Spinal cord (tissue), 10 donors: Measurements from ENCODE around the gene VSNL1. TPM values are rescaled to one million over a fixed set of nuclear protein-coding genes. Genes with fewer than 3 reads are reported as not detected.
"Not testable (repeated sequence)": the region's sequence is repeated elsewhere in the genome, so short reads cannot be mapped to it uniquely, and the experiment has no call there.

Experiments used
- DNase-seq, 6 donors: peaks; one replicate each; pipeline versions ENCODE4 v3.0.0 to v3.0.0-alpha.2; 2013 to 2015; ENCODE audit warnings: low spot score in 6 of 6, low read depth in 4 of 6
- H3K27ac ChIP-seq: one replicate; pipeline ENCODE4 v1.5.1; 2013; ENCODE audit warnings: low read depth, low read length, control low read depth
- H3K27me3 ChIP-seq: one replicate; pipeline ENCODE4 v1.6.1; 2013; ENCODE audit warnings: low read length; ENCODE audit not compliant: control insufficient read depth, insufficient read depth
- H3K36me3 ChIP-seq: one replicate; pipeline ENCODE4 v1.6.1; 2013; ENCODE audit warnings: low read length; ENCODE audit not compliant: control insufficient read depth, insufficient read depth
- H3K4me1 ChIP-seq: one replicate; pipeline ENCODE4 v1.6.1; 2013; ENCODE audit warnings: low read length; ENCODE audit not compliant: control insufficient read depth, insufficient read depth
- H3K4me3 ChIP-seq: one replicate; pipeline ENCODE4 v1.5.1; 2013; ENCODE audit warnings: low read depth, low read length, control low read depth
- H3K9me3 ChIP-seq: one replicate; pipeline ENCODE4 v1.6.1; 2013; ENCODE audit warnings: low read length; ENCODE audit not compliant: control insufficient read depth, insufficient read depth
- WGBS: methylation state at CpG from one replicate; pipeline ENCODE4 v1.1.5; 2013; ENCODE audit warnings: missing lambda C conversion rate; ENCODE audit not compliant: insufficient coverage; 5-methylcytosine and 5-hydroxymethylcytosine counted together
- polyA plus RNA-seq, 2 donors: library from polyadenylated mRNA; unstranded; fragments of 120-200 nt; gene quantifications; one replicate each; pipeline ENCODE4 v1.2.1, GENCODE V29; 2013; ENCODE audit not compliant: insufficient read length in 2 of 2
- total RNA-seq, 2 donors: library from RNA; depleted of rRNA in 1 of 2; stranded (reverse); fragments of 120-200 nt in 1 of 2; fragments of >200 nt in 1 of 2; gene quantifications; one replicate each; pipeline versions ENCODE4 v1.2.3 to v1.2.4, GENCODE V29; 2013 to 2014
- donor health status: healthy.

VSNL1 gene
- total and polyA plus RNA-seq, 4 donors, result 58.6 to 423 (median 285) TPM

DNA sequence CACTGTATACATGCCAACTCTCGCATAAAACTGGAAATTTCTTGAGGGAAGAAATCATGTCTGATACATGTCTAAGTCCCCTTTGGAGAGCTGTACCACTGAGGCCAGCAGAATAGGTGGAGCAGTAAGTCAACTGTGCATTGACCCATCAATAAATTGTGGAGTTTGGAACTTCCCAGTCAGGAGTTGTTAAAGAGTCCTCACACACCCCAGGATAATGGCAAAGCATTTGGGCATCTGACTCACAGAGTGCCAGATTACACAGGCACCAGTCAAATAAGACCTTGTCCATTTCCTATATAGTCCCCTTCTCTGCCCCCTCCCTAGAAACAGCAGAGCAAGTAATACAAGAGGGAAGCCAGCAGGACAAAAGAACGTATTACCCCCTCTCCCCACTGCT lies 10.4 kb downstream of the VSNL1 start:
- H3K4me3 ChIP-seq, result no peak overlapping the region
- H3K4me1 ChIP-seq, result no peaks in the 10 kb centered on the region
- no peaks in the 10 kb centered on the region for H3K9me3 ChIP-seq
- no peak for DNase-seq
- H3K27ac ChIP-seq, result no peak overlapping the region
- no peaks in the 10 kb centered on the region for H3K36me3 ChIP-seq
- no peaks in the 10 kb centered on the region for H3K27me3 ChIP-seq
- WGBS, result no CpG with 5 or more reads among the region's 2 CpGs

DNA sequence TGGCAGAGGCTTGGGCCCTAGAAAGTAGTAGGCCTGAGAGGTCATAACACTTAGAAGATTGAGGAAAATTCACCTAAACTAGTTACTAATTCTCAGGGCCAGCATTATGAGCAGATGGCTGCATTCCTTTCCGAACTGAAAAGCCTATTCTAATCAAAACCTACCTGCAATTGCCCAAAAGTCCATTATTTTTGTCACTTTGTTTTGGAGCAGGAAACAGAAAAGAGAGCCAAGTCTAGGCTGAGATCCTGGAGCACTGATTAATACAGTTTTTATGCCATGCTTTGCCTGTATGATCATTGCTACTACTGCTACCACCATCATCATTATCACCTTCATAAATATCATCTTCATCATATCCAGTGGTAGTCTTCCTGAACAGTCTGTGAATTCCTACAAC lies 14.7 kb downstream of the VSNL1 start:
- no peak overlapping the region for H3K27ac ChIP-seq
- DNase-seq, result no peak
- H3K4me1 ChIP-seq, result no peaks in the 10 kb centered on the region
- no peaks in the 10 kb centered on the region for H3K27me3 ChIP-seq
- 100% methylated on average over 1 of the region's 1 CpG for WGBS
- H3K9me3 ChIP-seq, result no peaks in the 10 kb centered on the region
- H3K4me3 ChIP-seq, result no peak overlapping the region
- H3K36me3 ChIP-seq, result no peaks in the 10 kb centered on the region

DNA sequence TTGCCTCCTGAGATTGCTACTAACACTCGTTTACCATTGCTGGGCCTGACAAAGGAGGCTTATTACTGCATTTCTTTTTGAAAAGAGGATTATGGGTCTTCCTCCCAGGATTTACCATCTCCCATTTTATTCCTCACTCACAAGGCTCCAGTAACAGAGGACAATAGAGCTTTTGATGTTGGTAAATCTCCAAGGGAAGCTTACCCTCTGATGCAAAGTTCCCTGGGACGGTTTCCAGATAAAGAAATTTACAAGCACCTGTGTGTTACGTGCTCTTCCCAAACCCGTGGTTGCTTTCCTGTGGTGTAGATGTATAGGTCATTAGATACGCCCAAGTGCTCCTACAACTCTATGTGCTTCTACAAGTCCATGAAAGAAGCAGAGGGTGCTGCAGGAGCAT lies 17.1 kb downstream of the VSNL1 start:
- no peak for DNase-seq
- Histone ChIP-seq H3K27ac (no peak overlapping the region), H3K27me3 (no peaks in the 10 kb centered on the region), H3K9me3 (no peaks in the 10 kb centered on the region), H3K4me3 (no peak overlapping the region), H3K4me1 (no peaks in the 10 kb centered on the region), H3K36me3 (no peaks in the 10 kb centered on the region)
- no CpG with 5 or more reads among the region's 5 CpGs for WGBS

DNA sequence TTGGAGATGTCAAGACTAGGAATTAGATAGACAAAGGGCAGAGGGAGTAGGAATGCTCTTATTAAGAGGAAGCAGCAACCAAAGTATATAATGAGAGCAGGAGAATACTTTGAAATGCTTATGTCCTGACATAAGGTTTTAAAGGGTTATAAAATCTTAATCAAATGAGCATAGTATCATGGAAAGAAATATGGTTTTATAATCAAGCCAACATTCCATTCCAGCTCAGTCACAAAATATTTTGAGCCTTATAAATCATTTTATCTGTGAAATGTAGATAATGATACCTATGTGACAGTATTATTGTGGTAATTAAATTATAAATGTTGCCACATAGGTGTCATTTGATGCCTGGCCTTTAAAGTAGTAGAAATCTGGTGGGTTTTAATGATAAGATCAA lies 17.6 kb downstream of the VSNL1 start:
- Histone ChIP-seq H3K4me1 (no peaks in the 10 kb centered on the region), H3K4me3 (no peak overlapping the region), H3K27ac (no peak overlapping the region), H3K36me3 (no peaks in the 10 kb centered on the region), H3K9me3 (no peaks in the 10 kb centered on the region), H3K27me3 (no peaks in the 10 kb centered on the region)
- no peak for DNase-seq

DNA sequence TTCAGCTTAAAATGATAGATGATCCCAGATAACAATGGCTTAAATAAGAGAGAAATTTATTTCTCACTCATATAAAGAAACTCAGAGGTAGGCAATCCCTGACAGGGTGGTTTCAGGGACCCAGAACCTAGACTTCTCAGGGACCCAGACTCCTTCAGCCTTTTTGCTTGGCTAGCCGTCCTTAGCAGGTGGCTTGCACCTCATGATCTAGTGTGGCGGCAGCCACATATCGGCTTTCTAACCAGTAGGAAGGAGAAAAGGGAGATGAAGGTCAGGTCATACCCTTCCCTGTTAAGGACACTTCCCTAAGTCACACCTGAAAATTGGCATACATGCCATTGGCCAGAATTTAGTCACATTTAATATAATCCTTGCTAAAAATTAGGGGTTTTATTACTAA lies 18.4 kb downstream of the VSNL1 start:
- no peak overlapping the region for H3K4me3 ChIP-seq

DNA sequence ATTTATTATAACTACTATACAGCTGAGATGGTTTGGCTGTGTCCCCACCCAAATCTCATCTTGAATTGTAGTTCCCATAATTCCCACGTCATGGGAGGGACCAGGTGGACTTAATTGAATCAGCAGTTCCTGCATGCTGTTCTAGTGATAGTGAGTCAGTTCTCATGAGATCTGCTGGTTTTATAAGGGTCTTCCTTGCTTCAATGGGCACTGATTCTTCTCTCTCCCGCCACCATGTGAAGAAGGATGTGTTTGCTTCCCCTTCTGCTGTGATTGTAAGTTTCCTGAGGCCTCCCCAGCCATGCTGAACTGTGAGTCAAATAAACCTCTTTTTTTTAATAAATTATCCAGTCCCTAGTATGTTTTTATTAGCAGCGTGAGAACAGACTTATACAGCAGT lies 25.2 kb downstream of the VSNL1 start:
- not testable (repeated sequence) for DNase-seq, H3K27ac ChIP-seq
- no CpG with 5 or more reads among the region's 3 CpGs for WGBS

More for the DNA sequence above, 18.4 kb downstream of the VSNL1 start:
- 92% methylated on average over 2 of the region's 3 CpGs for WGBS
- Histone ChIP-seq H3K9me3 (no peaks in the 10 kb centered on the region), H3K36me3 (no peaks in the 10 kb centered on the region), H3K27ac (no peak overlapping the region), H3K27me3 (no peaks in the 10 kb centered on the region), H3K4me1 (no peaks in the 10 kb centered on the region)
- no peak for DNase-seq

DNA sequence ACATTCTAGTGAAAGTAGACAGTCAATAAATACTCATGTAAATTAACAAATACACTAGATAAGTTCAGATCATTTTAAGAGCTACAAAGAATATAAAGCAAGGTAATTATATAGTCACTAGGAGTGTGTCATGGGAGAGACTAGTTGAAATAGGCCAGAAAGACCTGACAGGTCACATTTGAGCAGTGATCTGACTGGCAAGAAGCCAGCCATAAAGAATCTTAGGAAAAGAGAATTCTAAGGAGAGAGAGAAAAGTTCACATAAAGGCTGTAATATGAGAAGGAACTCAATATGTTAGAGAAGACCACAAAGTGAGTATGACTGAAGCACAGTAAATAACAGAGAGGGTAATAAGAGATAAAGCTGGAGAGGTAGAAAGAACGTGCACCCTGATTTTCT lies 31.2 kb downstream of the VSNL1 start:
- Histone ChIP-seq H3K27me3 (no peaks in the 10 kb centered on the region), H3K9me3 (no peaks in the 10 kb centered on the region), H3K36me3 (no peaks in the 10 kb centered on the region), H3K4me3 (no peak overlapping the region), H3K27ac (no peak overlapping the region), H3K4me1 (no peaks in the 10 kb centered on the region)
- no CpG with 5 or more reads among the region's 1 CpG for WGBS
- no peak for DNase-seq

More for the DNA sequence above, 25.2 kb downstream of the VSNL1 start:
- not testable (repeated sequence) for H3K27me3 ChIP-seq, H3K4me1 ChIP-seq, H3K9me3 ChIP-seq, H3K36me3 ChIP-seq, H3K4me3 ChIP-seq

DNA sequence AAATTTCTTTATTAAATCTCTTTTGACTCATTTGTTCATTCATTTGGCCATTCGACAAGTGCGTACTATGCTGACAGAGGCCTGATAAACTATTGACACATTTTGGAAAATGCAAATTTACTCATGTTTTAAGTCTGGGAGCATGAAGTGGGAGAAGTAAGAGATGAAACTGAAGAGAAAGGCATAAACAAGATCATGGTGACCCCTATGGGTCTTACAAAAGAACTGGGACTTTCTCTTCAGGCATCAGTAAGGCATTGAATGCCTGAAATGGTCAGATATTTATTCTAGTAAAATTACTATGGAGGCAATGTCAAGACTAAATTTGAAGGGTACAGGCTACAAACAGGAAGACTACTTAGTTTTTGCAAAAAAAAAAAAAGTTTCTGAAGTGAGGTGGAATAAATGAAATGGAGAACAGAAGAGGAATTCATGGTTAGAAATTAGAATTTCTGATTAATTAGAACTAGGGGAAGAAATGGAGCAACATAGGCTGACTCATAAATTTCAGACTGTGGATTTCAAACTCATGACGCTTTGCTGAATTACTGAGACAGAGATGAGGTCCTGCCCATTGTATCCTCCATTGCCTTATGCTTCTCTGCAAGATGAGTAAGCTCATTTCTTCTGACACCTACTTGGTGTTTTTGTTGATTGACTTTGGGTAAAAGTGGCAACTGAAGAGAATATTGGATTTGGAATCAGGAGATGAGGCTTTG lies 32.7 kb downstream of the VSNL1 start:
- H3K36me3 ChIP-seq, result no peaks in the 10 kb centered on the region
- H3K4me3 ChIP-seq, result no peak overlapping the region
- H3K27me3 ChIP-seq, result no peaks in the 10 kb centered on the region
- no peaks in the 10 kb centered on the region for H3K4me1 ChIP-seq
- H3K9me3 ChIP-seq, result no peaks in the 10 kb centered on the region
- H3K27ac ChIP-seq, result no peak overlapping the region
- WGBS, result no CpG with 5 or more reads among the region's 3 CpGs
- no peak for DNase-seq

DNA sequence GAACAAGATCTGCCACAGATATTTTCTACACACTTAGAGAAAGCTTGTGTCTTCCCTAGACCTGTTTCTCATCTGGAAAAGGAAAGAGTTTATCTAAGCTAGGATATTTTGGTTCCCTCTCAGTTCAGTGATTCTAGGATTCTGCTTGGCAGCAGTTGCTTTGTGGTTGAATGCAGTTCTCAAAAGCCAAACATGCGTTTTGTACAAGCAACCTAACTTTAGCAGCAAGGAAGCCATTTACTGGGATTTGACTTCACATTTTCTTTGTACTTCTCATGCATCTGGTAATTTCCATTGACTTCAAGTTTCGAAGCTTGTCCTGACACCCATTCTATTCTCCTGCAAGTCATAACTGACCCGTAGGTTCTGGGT lies 33.3 kb downstream of the VSNL1 start:
- WGBS, result 85% methylated on average over 3 of the region's 3 CpGs
- no peaks in the 10 kb centered on the region for H3K36me3 ChIP-seq
- no peak overlapping the region for H3K4me3 ChIP-seq
- H3K9me3 ChIP-seq, result no peaks in the 10 kb centered on the region
- no peak overlapping the region for H3K27ac ChIP-seq
- no peaks in the 10 kb centered on the region for H3K27me3 ChIP-seq
- DNase-seq, result no peak
- H3K4me1 ChIP-seq, result no peaks in the 10 kb centered on the region

DNA sequence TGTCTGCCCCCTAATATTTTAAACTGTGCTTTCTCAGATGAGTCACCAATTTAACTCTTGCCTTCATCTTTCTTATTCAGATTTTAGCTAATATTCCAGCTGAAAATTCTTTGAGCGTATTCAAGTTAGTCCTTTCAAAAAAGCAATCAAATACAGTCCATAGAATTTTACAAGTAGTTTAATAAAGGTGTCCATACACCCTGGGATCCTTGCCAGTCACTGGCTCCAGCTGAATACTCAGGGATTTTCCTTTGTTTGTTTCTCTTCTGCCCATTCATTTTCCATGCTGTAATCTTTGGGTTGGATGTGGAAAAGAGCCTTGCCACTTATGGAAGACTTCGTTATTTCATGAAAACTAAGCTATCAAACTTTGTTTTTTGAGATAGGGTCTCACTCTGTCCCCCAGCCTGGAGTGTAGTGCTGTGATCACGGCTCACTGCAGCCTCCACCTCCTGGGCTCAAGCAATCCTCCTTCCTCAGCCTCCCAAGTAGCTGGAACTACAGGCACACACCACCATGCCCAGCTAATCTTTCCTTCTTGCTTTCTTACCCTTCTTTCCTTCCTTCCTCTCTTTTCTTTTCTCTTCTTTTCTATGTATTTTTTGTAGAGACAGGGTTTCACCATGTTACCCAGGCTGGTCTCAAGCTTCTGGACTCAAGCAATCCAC lies 34.0 kb downstream of the VSNL1 start:
- H3K9me3 ChIP-seq, result no peaks in the 10 kb centered on the region
- no peak for DNase-seq
- H3K36me3 ChIP-seq, result no peaks in the 10 kb centered on the region
- WGBS, result 100% methylated on average over 1 of the region's 3 CpGs
- H3K4me1 ChIP-seq, result no peaks in the 10 kb centered on the region
- no peaks in the 10 kb centered on the region for H3K27me3 ChIP-seq
- no peak overlapping the region for H3K27ac ChIP-seq
- H3K4me3 ChIP-seq, result no peak overlapping the region
